HG03457 (cell line): ENCODE results near the gene GOLM1.

Experiments
- ATAC-seq: cut with Tn5 transposase; IDR thresholded peaks from one replicate; pipeline ENCODE4 v1.9.1; 2021; ENCODE audit warnings: moderate number of reproducible peaks; ENCODE audit not compliant: unreplicated experiment

GOLM1 gene

DNA sequence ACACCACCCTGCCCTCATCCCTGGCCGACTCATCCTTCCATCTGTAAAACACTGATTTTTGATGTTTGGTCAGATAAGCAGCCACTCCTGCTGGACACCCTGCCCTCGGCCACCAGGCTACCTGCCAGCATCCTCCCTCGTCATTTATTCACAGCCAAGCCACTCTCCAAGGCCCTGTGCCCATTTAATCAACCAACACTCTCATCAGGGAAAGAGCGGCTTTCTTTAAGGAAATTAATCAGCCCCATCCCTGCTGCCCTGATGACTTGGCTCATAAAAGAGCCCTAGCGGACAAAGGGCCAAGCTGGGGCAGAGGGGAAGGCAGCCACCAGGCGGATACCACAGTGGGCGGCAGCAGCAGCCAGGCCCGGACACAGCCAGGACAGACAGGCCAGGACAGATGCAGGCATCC is 52.4 kb downstream of the GOLM1 start:
- ATAC-seq, result no peak

DNA sequence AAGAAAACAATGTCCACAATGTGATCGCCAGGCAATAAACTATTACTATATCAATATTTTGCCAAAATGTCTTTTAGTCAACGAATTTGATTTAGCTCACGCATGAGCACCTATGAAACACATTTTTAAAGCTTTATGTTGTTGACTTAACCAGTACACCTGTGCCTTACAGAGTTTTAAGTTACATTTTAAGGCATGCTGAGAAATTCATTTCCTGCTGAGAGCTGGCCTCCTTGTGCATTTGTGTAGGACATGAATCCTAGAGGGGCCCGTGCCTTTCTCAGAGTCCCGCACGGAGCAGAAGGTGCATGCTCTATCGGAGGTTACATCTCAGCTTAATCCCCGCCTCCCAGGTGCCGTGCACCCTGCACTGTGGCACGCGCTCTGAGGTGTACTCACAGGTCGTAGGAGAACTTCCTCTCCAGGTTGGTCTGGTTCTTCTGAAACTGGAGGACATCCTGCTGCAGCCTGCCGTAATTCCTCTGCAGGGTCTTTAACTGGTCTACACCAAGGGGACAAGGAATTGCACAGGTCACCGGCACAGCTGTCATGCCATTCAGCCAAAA is 53.2 kb downstream of the GOLM1 start:
- ATAC-seq, result no peak

DNA sequence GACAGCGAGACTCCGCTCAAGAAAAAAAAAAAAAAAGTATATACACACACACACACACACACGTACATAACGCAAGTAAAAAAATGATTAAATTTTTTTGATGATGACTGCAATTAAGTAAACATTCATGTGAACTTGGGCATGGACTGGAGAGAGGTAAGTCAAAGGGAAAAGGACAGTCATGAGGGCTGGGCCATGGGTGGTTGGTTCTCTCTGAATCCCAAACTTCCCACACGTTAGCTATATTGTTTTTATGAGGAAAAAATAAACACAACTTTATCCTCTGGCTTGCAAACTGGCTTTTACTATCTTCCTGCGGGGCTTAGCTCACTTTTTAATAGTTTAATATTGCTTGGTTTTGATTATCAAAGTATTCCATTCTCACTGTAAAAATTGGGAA is 53.7 kb downstream of the GOLM1 start:
- ATAC-seq, result no peak

DNA sequence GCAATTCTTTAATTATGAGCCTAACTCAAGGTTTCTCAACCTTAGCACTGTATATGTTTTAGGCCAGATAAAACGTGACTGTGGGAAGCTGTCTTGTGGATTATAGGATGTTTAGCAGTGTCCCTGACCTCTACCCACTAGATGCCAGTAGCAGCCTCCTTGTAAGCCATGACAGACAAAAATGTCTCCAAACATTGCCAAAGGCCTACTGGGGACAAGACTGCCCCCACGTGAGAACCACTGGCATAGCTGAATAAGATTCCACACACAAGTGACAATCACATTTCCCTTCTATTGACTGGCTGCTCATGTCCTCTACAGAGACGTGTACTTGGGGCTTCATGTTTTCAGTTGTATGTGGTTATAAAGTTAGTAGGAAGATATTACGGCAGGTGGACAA is 55.4 kb downstream of the GOLM1 start:
- no peak for ATAC-seq

DNA sequence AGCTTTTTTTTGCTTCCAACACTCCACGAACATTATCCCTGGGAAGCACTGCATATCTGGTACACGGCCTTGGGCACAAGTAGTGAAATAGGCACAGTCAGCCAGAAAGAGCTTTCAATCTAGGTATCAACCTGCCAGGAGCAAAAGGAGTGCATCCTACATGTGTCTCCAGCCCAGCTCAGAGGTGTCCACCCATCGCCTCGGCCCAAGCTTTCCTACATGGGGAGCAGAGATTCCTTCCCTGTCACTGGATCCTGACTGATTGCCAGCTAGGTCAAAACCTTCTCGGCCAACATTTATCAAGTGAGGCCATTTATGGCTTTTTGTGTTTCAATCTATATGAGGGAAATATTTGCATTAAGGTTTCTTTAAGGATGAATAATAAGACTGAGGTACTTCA is 55.8 kb downstream of the GOLM1 start:
- ATAC-seq, result no peak

DNA sequence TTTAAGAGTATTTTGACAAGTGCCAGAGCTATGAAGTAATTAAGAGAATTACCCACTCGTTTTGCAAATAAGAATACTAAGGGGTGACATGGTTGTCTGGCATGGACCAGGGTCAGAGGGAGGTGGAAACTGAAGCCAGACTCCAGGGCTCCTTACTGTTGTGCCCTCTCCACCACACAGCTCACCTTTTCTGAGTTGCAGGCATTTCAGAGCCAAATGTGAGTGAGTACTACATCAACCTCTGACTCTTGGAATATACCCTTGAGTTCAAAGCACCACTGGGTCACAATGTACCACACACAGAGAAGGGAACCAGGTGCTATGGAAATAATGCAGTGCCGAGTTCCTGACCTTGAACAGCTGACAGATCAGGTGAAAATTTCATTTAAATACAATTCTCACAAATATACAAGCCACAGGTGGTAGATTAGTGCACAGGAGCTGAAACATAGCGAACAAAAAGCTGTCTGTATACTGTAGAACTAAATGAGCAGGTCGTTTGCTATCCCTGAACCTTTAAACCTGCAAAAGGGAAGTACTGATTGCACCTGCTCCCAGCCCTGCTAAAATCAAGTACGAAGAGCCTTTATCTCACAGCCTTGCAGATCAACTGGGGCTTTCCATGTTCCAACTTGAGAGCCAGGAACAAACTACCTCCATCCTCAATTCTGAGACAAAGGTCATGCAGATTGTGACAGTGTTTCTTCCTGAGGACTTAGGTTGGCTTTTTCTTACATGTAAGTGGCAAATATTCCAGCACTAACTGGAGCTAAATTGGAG is 57.0 kb downstream of the GOLM1 start:
- ATAC-seq, result no peak

DNA sequence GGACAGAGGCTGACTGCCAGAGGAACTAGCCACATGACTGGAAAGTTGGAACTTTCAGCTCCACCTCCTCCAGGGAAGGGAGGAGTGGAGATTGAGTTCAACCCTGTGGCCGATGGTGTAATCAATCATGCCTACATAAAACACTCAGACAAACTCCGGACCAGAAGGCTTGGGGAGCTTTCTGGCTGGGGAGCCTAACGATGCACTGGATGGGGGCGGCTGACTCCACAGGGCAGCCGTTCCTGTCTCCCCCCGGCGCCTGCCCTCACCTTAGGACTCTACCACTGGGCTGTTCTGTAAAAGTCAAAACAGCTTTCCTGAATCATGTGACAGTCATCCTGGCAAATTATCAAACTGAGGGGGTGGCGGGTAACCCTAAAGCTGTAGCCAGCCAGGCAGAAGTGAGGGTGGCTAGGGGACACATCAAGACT is 58.0 kb downstream of the GOLM1 start:
- ATAC-seq, result no peak

DNA sequence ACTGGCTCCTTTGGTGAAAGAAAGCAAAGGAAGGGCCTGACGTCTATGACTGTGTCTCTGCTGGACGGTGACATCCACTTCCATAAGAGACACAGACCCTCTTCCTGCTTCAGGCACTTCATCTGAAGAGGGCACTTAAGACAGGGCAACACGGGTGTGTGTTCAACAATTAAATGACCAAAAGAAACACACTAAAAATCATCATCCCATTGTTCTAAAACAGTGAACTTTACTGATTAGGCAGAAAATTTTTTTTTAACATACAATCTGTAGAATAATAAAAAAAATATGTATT is 58.5 kb downstream of the GOLM1 start:
- no peak for ATAC-seq

DNA sequence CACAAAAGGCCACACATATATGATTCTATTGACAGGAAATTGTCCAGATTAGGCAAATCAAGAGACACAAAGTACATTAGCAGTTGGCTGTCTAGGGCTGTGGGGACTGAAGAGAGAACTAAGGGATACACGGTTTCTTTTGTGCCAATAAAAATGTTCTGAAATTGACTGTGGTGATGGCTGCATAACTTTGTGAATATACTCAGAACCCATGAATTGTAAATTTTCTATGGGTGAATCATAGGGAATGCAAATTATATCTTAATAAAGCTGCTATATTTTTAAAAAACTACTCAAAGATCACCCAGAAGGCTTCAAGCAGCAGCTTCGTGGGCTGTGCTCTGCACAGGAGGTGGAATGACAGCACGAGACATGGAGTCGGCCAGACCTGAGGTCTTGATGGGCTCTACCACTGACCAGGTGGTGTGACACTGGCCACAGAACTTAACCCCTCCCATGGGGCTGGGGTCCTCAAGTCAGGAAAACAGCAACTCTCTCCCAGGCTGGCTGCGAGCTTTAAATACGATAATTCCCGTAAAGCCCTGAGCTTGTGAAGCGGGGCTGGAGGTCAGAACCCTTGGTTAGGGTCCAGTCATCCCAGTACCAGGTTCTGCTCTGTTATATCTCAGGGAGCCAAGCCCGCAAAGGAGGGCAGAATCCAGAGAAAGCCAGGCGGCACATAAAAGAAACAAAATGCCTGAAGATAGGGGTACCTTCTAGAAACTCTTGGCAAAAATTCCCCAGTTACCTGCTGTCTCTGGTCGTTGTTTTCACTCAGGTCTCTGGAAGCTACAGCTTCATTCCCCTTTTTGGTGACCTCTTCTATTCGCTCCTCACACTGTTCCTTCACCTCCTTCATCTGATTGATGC is 59.1 kb downstream of the GOLM1 start:
- no peak for ATAC-seq

DNA sequence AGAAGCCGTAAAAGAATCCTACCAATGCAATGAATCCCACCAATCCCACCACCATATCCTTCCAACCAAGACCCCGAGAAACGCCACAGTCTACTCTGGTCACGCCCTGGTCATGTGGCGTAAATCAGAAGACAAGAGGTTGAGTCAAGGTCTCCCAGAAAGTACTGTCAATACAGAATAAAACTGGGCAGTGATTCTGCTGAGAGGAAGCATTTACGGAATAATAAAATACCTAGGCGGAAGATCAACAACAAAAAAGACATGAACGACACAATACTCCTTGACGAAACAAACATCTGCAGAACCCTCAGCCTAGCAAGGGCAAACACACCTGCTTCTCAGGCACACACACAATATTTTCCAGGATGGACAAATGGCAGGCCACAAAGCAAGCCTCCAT is 62.8 kb downstream of the GOLM1 start:
- no peak for ATAC-seq

DNA sequence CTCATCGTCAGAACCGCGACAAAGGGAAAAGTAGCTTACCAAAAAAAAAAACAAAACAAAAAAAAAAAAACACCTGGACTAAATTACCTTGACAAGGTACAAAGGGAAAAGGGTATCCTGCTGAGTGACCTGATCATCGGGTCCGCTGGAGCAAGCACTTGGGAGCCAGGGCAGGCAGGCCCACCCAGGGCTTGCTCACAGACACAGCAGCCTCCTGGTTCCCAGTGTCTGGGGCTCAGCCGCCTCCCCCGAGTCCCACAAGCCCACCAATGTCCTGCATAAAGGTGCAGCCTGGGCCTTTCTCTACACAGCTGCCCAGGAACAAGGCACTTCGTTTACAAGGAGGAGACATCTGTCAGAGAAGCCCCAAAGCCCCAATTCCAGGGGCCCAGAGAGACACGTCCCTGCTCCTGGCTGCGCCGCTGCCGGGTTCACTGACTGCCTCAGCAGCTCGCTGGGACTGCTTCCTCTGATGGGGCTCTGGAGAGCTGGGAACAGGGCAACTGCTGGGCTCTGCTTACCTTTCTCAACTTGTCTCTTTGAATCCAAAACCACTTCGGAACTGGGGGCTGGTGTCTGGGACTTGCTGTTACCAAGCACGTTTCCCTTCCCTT is 63.4 kb downstream of the GOLM1 start:
- no peak for ATAC-seq

DNA sequence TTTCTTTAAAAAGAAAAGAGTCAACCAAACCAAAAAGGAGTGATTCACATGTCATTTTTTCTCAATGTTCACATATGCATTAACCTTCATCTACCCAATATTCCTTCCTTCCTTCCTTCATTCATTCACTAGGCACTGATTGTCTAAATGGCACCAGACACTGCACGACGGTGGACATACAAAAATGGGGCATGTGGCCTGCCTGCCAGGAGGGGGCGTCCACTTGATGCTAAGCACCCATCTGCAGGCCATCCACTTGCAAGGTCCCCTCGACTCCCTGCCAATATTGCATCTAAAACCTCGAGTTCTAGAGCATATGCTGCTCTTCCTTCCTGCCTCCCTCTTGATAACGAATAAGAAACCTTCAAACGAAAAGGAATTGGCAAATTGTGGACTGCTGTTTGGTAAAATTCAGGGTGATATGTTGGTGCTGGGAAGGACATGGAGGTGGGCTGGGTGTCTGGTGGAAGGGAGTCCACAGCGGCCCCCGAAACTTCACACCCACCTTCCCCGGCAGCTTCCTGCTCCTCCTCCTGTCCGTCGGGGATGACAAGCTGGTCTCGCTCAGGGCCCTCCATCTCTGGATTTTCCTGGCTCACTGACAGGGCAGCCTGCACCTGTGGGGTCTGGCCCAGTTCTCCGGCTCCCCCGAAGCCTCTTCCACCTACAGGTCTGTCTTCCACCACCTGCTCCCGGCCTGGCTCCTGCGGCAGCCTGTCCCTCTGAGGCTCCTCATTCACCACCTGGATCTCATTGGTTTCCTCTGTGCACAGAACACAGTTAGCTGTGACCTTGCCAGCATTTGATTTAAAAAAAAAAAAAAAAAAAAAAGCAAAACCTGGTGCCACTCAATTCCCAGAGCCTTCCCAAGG is 64.3 kb downstream of the GOLM1 start:
- no peak for ATAC-seq

DNA sequence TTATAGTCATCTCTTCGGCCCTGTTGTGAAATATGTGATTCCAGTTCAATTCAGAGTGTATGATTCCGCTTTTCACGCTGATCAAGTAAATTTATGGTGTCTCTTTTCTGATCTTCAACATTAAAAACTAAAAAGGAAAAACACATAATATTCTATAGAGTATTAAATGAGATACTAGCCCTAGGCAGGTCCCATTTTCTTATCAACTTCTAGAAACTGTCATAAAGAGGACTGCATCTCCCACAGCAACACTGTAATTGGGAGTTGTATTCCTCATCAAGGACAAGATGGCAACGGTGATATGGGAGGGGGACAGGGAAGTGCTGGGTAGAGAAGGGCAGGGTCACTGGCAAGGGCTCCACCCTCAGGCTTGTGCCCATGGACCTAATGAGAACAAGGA is 71.6 kb downstream of the GOLM1 start:
- ATAC-seq, result no peak

DNA sequence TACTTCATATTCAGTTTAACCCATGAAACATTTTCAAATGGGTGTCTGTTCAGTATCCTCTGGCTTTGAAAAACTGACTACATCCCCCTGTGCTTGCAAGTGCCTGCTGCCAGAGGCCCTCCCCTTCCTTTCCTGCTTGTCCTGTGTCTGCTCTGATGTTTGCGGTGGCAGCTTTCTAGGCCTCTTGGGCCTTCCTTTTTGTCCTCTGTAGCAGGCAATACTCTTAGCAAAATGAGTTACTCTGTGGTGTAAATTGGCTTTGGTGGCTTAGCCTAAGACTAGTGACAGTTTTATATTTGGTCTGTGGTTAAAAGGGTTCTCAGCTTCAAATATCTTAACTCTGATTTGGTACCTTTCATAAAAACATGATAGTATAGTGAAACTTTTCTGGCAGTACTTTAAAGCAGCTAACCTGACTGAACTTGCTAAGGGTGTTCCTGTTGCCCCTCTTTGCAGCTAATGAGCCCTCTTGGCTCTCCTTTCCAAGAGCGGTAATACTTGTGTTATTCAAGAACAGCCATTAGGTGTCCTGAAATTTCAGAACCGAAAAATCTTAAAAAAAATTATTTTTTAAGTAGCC is 76.6 kb downstream of the GOLM1 start:
- no peak for ATAC-seq

DNA sequence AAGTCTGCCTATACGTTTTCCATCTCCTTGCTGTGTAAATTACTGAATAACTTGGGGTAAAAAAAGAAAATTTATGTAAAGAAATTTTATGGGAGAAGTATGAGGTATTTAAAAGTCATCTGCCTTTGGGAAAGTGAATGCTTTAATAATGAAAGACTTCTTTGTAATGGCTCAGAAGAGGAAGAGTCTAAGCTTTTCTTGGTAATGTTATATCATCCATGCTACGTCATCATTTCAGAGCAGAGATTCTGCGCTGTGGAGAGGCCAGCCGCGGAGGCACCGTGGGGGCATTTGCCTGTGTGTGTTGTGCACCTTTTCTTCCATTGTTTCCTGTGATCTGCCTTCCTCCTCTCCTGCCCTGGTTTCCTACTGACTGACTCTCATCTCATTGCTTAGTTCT is 78.2 kb downstream of the GOLM1 start:
- no peak for ATAC-seq

DNA sequence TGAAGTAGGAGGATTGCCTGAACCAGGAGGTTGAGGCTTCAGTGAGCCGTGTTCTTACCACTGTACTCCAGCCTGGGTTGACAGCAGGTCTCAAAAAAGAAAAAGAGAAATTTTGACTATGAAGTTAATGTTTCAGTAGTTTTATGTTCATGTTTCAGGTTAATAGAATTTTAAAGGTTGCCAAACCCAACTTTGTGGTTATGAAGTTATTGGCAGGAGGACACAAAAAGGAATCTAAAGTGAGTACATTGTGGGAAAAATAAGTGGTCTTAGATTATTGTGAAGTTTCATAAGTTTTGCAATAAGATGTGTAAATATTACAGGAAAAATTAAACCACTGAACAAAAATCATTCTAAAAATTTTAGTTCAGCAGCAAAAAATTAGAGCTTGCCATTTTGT is 78.6 kb downstream of the GOLM1 start:
- no peak for ATAC-seq

DNA sequence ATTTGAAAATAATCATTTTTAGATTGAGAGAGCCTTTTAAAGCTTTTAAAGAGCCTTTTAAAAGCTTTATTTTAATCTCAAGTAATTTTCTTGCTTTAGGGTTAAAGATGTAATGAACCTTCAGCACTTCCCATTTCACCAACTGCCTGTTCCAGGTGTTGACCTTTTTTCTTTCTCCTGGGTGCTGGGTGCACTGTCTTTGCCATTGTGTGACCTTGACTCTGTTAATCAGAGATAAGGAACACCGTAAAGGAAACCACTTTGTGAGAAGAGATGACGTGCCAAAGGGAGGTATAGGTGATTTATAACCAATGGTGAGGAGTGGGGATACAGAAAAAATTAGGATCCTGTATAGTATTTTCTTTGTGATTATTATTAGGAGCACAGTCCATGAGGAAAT is 90.2 kb downstream of the GOLM1 start:
- ATAC-seq, result no peak

DNA sequence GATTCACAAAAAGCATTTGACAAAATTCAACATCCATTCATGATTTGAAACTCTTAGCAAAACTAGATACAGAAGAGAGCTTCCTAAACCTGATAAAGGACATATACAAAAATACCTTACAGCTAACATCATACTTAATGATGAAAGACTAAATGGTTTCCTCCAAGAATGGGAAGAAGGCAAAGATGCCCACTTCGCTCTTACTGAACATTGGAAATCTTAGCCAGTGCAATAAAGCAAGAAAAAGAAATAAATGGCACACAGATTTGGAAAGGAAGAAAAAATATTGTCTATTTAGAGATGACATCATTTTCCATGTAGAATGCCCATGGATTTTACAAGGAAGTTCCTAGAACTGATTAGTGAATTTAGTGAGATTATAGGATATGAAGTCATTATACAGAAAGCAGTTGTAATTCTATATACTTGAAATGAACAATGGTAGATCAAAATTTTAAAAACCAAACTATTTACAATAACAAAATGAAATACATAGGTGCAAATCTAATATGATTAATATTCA is 94.0 kb downstream of the GOLM1 start:
- no peak for ATAC-seq

DNA sequence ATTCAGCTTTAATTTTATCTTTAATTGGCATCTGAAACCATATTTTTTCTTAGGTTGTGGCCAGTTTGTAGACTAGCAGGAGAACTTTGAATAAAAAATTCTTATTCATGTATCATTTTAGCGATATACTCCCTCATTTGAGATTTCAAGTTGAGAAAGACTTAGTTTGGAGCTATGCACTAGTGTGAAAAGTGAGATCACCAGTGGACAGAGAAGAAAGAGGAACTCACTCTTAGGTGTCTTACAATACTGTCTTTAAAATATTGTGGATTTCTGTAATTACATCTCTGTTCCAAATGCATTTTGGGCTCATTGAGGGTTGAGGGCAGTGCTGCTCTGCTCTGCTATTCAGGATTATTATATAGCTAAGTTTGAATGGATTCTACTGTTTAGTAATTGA is 103.8 kb downstream of the GOLM1 start:
- no peak for ATAC-seq

DNA sequence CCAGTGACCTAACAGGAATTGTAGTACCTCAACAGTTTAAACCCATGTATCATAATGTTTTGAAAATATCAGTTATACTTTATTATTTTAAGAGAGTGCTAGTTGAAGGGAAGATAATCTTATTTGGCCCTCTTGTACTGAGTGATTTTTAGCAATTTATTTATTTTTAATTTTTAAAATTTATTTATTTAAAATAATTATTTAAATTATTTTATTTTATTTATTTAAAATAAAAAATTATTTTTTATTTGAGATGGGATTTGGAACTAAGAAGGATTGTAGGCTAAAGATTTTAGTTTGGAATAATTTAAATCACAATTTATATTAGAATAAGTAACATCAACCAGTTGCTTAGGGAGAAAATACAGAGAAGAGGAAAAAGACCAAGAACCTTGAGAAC is 104.3 kb downstream of the GOLM1 start:
- no peak for ATAC-seq
